AG04450 (cell line): ENCODE results near the gene TNNC1. TPM values are rescaled to one million over a fixed set of nuclear protein-coding genes. Genes with fewer than 3 reads are reported as not detected.

Experiments
- CTCF ChIA-PET: fragments of 300-600, 350-600 bp; formaldehyde crosslinking; extraction: SDS; loops from one replicate; lab custom pipeline; 2022; ENCODE audit warnings: antibody characterized with exemption, inconsistent platforms; lab: Charles Lee
- POLR2A ChIA-PET: fragments of 350-600 bp; formaldehyde crosslinking; extraction: SDS; loops from one replicate; lab custom pipeline; 2021; ENCODE audit warnings: antibody characterized with exemption, inconsistent platforms; lab: Yijun Ruan, JAX
- DNase-seq: peaks from one replicate; pipeline ENCODE4 v3.0.0-alpha.2; 2011; ENCODE audit warnings: low read depth, low spot score
- H3K27ac ChIP-seq: one replicate; pipeline ENCODE4 v1.5.1; 2012; ENCODE audit warnings: low read depth, low read length, control low read depth
- H3K27me3 ChIP-seq: one replicate; pipeline ENCODE4 v1.6.0; 2012; ENCODE audit warnings: low read length; ENCODE audit not compliant: control insufficient read depth, insufficient read depth
- H3K4me3 ChIP-seq: 2 replicates; pipeline ENCODE4 v1.5.1; 2011; ENCODE audit warnings: mild to moderate bottlenecking, low read depth, low read length, control low read depth
- H3K9me3 ChIP-seq: 2 replicates; pipeline ENCODE4 v1.5.1; 2012; ENCODE audit warnings: low read length; ENCODE audit not compliant: control insufficient read depth, insufficient read depth
- CTCF ChIP-seq: IDR thresholded peaks from 2 replicates; pipeline ENCODE4 v1.5.1; 2011; ENCODE audit warnings: low read depth, low read length, control low read depth, inconsistent platforms
- polyA plus RNA-seq: library from polyadenylated mRNA; depleted of rRNA; stranded (reverse); fragments of >200 nt; gene quantifications from 2 replicates; pipeline ENCODE4 v1.2.3, GENCODE V29; 2011

Gene TNNC1
- polyA plus RNA-seq, 1 experiment, result 1.7 TPM

- no peak for TF ChIP-seq CTCF
- Histone ChIP-seq H3K4me3 (no peak overlapping the region), H3K27ac (no peak overlapping the region), H3K9me3 (no peaks in the 10 kb centered on the region), H3K27me3 (peaks cover 19% of the 10 kb centered on the region)
- ChIA-PET POLR2A (no interaction called here), CTCF (interaction anchor here (1.6 to 14.6 kb wide), 2 partner anchors 15 to 20 kb away, joined by 6 to 359 read pairs; partner anchors contain the start of gene SEMA3G)
- no peak for DNase-seq
Observed at GRCh38 chr3:52431459-52432223, 22.2 kb downstream of the TNNC1 start.

- CTCF ChIA-PET, result interaction anchor here (14.6 kb wide), 1 partner anchor 16 kb away, joined by 359 read pairs; the partner anchor contains the start of gene SEMA3G
- no peak for TF ChIP-seq CTCF
- H3K27ac ChIP-seq, result no peak overlapping the region
- no peak for DNase-seq
- H3K4me3 ChIP-seq, result no peak overlapping the region
- POLR2A ChIA-PET, result no interaction called here
- H3K9me3 ChIP-seq, result no peaks in the 10 kb centered on the region
- H3K27me3 ChIP-seq, result peaks cover 19% of the 10 kb centered on the region
Observed at GRCh38 chr3:52430416-52430810, 23.4 kb downstream of the TNNC1 start.

GRCh38 chr3:52429779-52430415, 23.9 kb downstream of the TNNC1 start:
- no peak overlapping the region for H3K4me3 ChIP-seq
- peaks cover 19% of the 10 kb centered on the region for H3K27me3 ChIP-seq
- POLR2A ChIA-PET, result no interaction called here
- no peaks in the 10 kb centered on the region for H3K9me3 ChIP-seq
- no peak overlapping the region for H3K27ac ChIP-seq
- no peak for DNase-seq
- no peak for TF ChIP-seq CTCF
- CTCF ChIA-PET, result interaction anchor here (2.6 to 14.6 kb wide), 3 partner anchors 10 to 17 kb away, joined by 12 to 359 read pairs (median 31); partner anchors contain the start of gene SEMA3G

GRCh38 chr3:52429031-52429430, 24.8 kb downstream of the TNNC1 start:
- Histone ChIP-seq H3K27me3 (peaks cover 14% of the 10 kb centered on the region), H3K27ac (no peak overlapping the region), H3K9me3 (no peaks in the 10 kb centered on the region), H3K4me3 (no peak overlapping the region)
- CTCF ChIA-PET, result interaction anchor here (0.5 to 14.6 kb wide), 11 partner anchors 8 to 226 kb away, joined by 3 to 359 read pairs (median 9); partner anchors contain the start of genes SEMA3G and TNNC1
- no peak for DNase-seq
- POLR2A ChIA-PET, result interaction anchor here (0.6 kb wide), 1 partner anchor 193 kb away, joined by 6 read pairs; no protein-coding TSS in a partner anchor
- TF ChIP-seq CTCF, result no peak
